NK-92 (cell line): ENCODE data around the gene PTTG1.

Source experiments
- DNase-seq: peaks from one replicate; lab custom pipeline; 2025; ENCODE audit not compliant: unreplicated experiment; lab: John Stamatoyannopoulos, UW

The PTTG1 gene

DNA sequence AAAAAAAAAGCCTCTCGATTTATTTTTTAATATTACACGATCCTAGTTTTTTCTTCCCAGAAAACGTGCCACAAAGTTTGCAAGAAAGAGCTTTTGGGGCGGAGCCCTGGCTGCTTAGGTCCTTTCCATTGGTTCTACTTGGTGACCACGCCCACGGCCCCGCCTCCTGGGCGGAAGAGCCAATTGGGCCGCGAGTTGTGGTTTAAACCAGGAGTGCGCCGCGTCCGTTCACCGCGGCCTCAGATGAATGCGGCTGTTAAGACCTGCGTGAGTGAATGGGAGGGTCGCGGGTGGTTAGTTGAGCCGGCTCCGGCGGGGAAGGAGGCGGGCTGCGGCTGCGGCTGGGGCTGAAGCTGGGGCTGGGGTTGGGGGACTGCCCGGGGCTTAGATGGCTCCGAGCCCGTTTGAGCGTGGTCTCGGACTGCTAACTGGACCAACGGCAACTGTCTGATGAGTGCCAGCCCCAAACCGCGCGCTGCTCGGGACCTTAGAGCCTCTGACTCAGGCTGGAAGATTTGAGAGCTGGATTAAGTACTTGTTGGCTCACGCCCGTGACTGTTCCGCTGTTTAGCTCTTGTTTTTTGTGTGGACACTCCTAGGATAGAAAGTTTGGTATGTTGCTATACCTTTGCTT lies at the start of gene PTTG1:
PTTG1 (plus strand) TSS at position 231 of the 634 bp plus-strand sequence. CDS start 458 bp downstream, outside the sequence.
- DNase-seq = no peak

DNA sequence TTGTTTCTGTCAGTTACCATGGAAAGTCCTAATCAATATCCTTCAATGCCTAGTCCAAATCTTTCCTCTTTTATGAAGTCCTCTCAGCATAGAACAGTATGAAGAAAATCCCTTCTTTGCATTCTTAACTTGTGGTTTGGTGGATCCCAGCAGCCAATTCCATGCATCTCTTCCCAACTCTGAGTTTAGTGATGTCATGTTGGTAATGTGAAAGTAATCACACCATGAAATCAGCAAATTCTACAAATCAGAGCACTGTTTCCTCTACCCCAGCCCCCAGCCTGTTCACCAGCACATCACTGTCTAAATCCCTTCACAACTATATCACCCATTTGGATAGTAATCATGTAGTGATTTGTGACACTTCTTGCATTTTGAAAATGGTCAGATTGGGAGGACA lies 46.5 kb upstream of the PTTG1 start:
- no peak for DNase-seq

- DNase-seq = no peak
Observed at GRCh38 chr5:160375701-160376100, 46.0 kb upstream of the PTTG1 start.

DNA sequence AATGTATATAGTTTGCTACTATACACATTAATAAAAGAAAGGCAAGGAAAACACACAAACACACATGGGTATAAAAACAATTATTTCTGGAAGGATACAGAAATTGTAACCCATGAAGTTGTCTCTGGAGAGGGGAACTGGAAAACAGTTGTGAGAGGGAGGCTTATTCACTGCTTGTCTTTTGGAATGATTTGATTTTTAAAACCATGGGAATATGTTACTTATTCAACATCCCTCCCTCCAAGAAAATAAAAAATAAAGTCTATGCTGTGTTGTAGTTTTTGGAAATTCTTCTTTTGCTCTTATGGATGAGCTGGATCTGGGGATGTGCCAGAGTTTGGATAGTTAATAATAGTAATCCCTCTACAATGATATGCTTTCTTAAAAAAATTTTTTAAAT lies 45.2 kb upstream of the PTTG1 start:
- no peak for DNase-seq

- DNase-seq = no peak
Observed at GRCh38 chr5:160377651-160378050, 44.0 kb upstream of the PTTG1 start.

- DNase-seq = no peak
Observed at GRCh38 chr5:160378330-160378729, 43.3 kb upstream of the PTTG1 start.

DNA sequence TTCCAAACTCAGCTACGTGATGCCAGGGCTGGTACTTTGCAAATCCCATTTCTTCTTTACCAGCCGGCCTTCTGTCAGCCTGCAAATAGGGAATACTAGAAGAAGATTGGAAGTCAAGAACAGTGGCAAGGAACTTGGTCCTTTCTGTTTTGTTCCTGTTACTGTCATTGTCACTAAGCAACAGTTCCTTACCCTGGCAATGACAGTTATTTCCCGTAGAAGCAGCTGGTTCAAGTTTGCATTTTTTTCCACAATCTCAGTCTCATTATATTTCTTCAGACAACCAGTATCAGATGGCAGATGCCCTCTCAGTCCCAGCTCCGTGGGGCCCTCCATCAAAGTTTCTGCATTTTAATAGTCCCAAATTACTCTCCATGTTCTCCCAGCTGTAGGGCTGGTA lies 42.1 kb upstream of the PTTG1 start:
- DNase-seq = no peak

DNA sequence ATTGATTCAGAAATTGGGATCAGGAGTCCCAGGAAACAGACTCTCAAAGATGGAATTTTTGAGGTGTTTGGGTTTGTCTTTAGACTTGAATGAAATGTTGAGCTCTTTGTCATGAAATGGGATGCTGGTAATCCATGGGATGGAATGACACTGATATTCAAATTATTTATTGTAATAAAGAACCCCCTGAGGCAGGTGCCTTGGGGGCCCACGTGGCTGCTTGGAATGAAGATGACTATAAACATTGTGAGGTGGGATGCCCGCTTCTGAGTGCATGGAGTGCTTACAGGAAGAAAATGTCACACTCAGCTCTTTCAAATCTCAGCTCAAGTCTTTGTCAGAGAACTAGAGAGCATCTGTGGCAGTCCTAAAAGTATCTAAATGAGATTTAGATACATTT lies 41.6 kb upstream of the PTTG1 start:
- DNase-seq = no peak

GRCh38 chr5:160382346-160382745 lies 39.3 kb upstream of the PTTG1 start:
- no peak for DNase-seq

GRCh38 chr5:160384681-160385080 lies 37.0 kb upstream of the PTTG1 start:
- no peak for DNase-seq

DNA sequence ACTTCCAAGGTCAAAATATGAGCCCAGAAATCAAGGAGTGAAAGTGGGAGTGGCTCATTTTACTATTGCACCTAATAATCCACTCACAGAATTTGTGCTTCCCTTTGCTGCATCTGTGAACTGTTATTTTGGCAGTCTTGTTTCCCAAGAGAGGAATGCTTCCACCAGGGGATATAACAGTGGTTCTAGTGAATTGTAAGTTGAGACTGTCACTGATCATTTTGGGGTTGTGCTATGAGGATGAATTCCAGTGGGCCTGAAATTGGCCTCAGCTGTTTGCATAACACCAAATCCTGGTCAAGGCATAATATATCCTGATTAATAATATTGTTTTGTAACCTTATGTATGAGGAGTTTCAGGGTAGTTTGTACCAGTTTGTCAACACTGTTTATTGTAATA lies 36.2 kb upstream of the PTTG1 start:
- no peak for DNase-seq

GRCh38 chr5:160387445-160387844 lies 34.2 kb upstream of the PTTG1 start:
- no peak for DNase-seq

DNA sequence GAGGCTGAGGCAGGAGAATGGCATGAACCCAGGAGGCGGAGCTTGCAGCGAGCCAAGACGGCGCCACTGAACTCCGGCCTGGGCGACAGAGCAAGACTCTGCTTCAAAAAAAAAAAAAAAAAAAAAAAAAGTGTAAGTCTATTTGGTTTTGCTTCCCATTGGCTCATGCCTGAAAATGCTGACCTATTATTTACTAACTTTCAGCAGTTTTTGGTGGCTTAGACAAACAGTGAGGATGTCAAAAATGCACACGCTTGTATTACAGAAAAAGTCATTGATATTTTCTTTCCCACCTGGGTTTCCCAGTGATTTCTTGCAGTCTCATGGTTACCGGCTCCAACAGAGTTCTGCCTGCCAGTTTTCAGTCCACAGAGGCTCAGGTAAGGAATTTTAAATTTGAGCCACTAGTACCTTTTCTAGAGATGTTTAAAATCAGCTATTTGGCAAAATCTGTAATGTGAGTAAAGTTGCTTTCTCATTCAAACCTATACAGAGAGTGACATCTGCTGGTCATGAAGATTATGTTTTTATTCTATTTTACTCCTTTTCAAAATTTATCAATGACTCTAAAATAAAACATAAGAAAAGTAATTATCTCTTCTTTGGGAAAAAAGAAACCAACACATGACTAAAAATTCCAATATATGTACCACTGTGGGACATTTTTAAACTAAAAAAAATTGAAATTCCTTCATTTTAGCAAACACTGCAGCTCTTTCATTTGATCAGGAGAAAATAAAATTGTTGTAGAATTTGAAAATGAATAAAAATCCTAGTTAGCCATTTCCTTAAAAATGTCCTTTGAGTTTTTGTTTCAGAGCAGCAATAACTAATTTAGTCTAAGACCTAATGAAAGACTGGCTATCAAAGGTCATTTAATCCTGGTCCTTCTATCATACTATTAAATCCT lies 30.6 kb upstream of the PTTG1 start:
- DNase-seq = no peak

GRCh38 chr5:160395111-160395510 lies 26.5 kb upstream of the PTTG1 start:
- no peak for DNase-seq

DNA sequence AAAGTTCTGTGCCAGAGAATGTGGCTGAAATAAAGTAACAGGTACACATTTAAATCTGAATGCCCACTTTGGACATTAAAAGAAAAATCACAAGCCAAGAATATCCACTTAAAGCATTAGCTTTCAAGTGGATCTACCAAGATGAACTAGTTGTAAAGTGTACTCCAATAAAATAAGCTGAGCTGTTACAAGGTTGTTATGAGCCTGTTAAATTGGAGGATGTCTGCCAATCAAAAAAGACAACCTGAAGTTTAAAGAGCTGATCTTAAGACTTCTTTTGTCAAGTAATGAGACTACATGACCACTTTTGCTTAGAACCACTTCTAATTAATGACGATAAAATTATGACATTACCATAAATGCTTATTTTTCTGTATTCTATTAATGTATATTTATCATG lies 24.2 kb upstream of the PTTG1 start:
- DNase-seq = no peak

DNA sequence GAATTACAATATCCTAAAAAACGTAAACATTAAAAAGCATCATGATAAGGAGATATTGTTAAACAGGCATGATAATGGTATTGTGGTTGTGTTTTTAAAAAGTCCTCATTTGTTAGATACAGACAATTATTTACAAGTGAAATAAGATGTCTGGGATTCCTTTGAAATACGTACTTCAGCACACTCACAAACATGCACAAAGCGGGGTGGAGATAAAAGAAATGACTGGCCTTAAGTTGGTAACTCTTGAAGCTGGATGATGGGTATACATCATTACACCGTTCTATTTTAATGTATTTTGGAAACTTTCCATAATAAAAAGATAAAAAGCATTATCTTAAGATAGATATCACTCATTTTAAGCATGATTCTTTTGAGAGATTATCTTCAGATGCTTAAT lies 22.8 kb upstream of the PTTG1 start:
- DNase-seq = no peak

DNA sequence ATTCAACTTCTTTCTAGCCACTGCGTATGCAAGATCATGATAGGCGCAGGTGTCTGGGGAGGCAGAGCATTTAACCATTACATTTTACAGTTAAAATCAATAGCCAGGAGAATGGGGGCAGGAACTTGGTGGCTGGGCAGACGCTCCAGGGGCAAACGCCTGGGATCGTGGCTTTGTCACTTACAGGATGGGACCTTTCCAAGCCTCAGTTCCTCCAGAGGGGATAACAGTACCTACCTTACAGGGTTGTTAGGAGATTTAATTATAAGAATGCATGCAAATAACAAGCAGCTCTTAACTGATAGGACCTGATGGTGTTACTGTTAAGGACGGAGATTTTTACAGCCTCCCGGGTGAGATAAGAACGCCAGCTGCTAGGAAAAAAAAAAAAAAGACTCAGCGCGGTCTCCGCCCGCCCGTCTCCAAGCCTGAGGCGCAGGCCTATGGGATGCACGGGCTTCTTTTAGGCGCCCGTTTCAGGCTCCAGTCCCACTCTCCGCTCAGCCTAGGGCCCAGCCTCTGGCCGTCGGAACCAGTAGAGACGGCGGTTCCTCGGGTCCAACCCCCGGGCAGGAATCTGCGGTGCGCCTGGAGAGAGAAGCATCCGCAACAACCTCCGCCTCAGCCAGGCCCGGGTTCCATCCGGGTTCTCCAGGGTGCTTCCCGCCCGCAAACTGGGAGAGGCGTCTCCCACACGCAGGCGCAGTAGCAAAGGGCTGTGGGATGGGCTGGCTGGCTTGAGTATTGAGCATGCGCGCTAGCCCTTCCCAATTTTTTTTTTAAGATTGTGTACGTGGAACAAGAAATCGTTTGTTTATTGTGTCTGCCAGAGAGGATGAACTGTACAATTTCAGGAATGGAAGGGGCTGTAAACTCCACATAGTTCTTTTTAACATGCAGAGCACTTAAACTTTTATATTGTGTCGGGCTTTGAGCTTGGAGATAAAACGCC lies 22.0 kb upstream of the PTTG1 start, which contains the start of gene FAM200C:
FAM200C (minus strand) TSS at position 653 of the 952 bp plus-strand sequence. CDS start 4,564 bp downstream, outside the sequence.
- peak; percentile 24 for DNase-seq

- peak; percentile 58 for DNase-seq
Observed at GRCh38 chr5:160418561-160419457, 2.8 kb upstream of the PTTG1 start, which contains the start of gene SLU7. SLU7 (minus strand) TSS chr5:160419081; CDS start chr5:160415294, 3,787 bp downstream.

GRCh38 chr5:160419458-160420330 lies 2.0 kb upstream of the PTTG1 start:
- DNase-seq = no peak
